Activated T-helper 2 cell treated with anti-CD3 and anti-CD28 coated beads, Interferon-gamma antibody, Interleukin-2, Interleukin-4, amounts not matched to agents 10 μg/mL and 5 μg/mL and 100 μg/mL, durations not matched to agents 14 hours and 24 hours and 36 hours (primary cell): ENCODE data around the gene ADIG. TPM values are rescaled to one million over a fixed set of nuclear protein-coding genes. Genes with fewer than 3 reads are reported as not detected.

Experiments used
- DNase-seq: peaks from one replicate; pipeline ENCODE4 v3.0.0; 2021; ENCODE audit warnings: low spot score
- H3K27ac Mint-ChIP-seq: one replicate; pipeline ENCODE4 v1.8.0; 2021; ENCODE audit warnings: mixed read lengths
- H3K27me3 Mint-ChIP-seq: one replicate; pipeline ENCODE4 v1.8.0; 2021; ENCODE audit warnings: low read depth, mixed read lengths
- H3K36me3 Mint-ChIP-seq: one replicate; pipeline ENCODE4 v1.8.0; 2021; ENCODE audit warnings: low read depth, mixed read lengths
- H3K4me1 Mint-ChIP-seq: one replicate; pipeline ENCODE4 v1.8.0; 2021; ENCODE audit warnings: low read depth, mixed read lengths
- H3K4me3 Mint-ChIP-seq: one replicate; pipeline ENCODE4 v1.8.0; 2021; ENCODE audit warnings: low read depth, mild to moderate bottlenecking, moderate library complexity, mixed read lengths
- H3K9me3 Mint-ChIP-seq: one replicate; pipeline ENCODE4 v1.8.0; 2021; ENCODE audit warnings: mixed read lengths
- intact Hi-C: fragments of 100-400 bp; cut with micrococcal nuclease; formaldehyde crosslinking; loops from one replicate; pipeline ENCODE4 v1.15.1; 2023
- total RNA-seq: library from RNA; stranded (reverse); gene quantifications from 2 replicates; pipeline ENCODE4 v1.2.3, GENCODE V29; 2022

The ADIG gene
- total RNA-seq = not detected in 2 replicates

DNA sequence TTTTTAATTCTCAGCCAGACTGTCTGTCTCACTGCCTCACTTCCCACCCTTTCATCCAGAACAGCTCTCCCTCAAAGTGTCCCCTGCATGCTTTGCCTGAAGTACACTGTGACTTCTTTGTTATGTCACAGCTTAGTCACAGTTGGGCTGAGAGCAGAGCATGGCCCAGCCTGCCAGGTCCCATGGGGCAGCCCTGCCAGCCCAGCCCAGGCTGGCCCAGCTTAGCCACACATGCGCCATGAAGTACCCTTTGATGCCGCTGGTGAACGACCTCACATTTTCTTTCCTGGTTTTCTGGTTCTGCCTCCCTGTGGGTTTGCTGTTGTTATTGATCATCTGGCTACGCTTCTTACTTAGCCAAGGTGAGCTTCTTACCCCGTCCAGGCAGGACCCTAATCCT lies at the start of gene ADIG:
Gene ADIG, plus strand, starts transcription at position 185 of the 400 bp plus-strand sequence. Its CDS starts 54 bp downstream, at position 239.
- Mint-ChIP-seq H3K4me3 (no peak within 1 kb of the TSS), H3K27me3 (no peaks in the 10 kb centered on the region), H3K4me1 (no peaks in the 10 kb centered on the region), H3K27ac (no peak within 1 kb of the TSS), H3K36me3 (peaks cover 6% of the 10 kb centered on the region), H3K9me3 (no peaks in the 10 kb centered on the region)
- DNase-seq = no peak
- intact Hi-C loops = no loop called here

DNA sequence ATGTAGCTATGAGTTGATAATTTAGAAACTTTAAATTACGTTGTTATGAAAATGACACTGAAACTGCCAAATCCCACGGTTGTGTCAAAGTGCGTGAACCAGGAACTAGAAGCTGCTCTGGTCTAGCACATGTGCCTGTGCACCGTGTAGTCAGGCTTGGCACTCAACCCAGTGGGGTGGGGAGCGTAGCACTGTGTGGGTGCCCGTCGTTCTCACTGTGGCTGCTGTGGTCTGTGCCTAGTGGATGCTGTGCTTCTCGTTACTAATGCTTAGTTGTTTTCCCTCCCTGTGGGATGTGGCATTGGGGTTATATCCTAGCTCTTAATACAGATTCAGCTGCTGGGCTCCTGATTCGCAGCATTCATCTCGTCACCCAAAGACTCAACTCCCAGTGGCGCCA lies 46.2 kb upstream of the ADIG start:
- no peaks in the 10 kb centered on the region for H3K9me3 Mint-ChIP-seq
- peak overlapping the region; percentile 28 for H3K27ac Mint-ChIP-seq
- peaks cover 21% of the 10 kb centered on the region for H3K4me1 Mint-ChIP-seq
- intact Hi-C loops = no loop called here
- no peak for DNase-seq
- H3K27me3 Mint-ChIP-seq = no peaks in the 10 kb centered on the region
- peaks cover 59% of the 10 kb centered on the region for H3K36me3 Mint-ChIP-seq
- H3K4me3 Mint-ChIP-seq = no peak overlapping the region

DNA sequence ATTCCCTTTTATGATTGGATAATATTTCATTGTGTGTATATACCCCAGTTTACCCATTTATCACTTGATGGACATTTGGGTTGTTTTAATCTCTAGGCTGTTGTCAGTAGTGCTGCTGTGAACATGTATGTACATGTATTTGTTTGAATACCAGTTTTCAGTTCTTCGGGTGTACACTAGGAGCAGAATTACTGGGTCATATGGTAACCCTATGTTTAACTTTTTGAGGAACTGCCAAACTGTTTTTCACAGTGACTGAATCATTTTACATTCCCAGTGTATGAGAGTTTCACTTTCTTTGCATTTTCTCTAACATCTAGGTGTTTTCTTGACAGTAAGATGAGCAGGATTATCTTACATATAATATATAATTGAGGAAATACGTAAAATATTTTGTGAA lies 44.7 kb upstream of the ADIG start:
- Mint-ChIP-seq H3K27me3 (no peaks in the 10 kb centered on the region), H3K4me1 (peaks cover 21% of the 10 kb centered on the region), H3K36me3 (peaks cover 67% of the 10 kb centered on the region), H3K4me3 (no peak overlapping the region), H3K9me3 (no peaks in the 10 kb centered on the region), H3K27ac (no peak overlapping the region)
- no peak for DNase-seq
- intact Hi-C loops = no loop called here

DNA sequence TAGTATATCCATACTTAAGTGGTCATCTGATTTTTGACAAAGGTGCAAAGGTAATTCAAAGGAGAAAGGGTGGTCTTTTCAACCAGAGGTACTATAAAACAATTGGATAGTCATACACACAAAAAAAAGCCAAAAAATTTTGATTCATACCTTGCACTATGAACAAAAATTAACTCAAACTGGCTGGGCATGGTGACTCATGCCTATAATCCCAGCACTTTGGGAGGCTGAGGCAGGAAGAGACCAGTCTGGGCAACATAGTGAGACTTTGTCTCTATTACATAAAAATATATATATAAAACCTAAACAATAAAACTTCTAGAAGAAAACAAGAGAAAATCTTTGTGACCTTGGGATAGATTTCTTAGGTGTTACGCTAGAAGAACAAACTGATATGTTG lies 43.8 kb upstream of the ADIG start:
- Mint-ChIP-seq H3K9me3 (no peaks in the 10 kb centered on the region), H3K27me3 (no peaks in the 10 kb centered on the region), H3K27ac (no peak overlapping the region), H3K36me3 (peaks cover 75% of the 10 kb centered on the region), H3K4me3 (no peak overlapping the region), H3K4me1 (peaks cover 21% of the 10 kb centered on the region)
- DNase-seq = no peak
- intact Hi-C loops = no loop called here

DNA sequence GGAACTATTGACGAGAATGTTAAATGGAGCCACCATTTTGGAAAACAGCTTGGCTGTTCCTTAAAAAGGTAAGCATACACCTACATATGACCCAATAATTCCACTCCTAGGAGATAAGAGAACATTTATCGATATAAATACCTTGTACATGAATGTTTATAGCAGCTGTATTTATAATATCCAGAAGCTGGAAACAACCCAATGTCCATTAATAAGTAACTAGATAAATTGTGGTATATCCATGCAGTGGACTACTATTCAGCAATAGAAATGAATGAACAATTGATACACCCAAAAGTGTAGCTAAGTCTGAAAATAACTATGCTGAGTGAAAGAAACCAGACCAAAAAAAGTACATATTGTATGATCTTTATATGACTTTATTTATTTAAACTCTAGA lies 42.2 kb upstream of the ADIG start:
- peaks cover 21% of the 10 kb centered on the region for H3K4me1 Mint-ChIP-seq
- peaks cover 74% of the 10 kb centered on the region for H3K36me3 Mint-ChIP-seq
- no peaks in the 10 kb centered on the region for H3K27me3 Mint-ChIP-seq
- DNase-seq = no peak
- no peak overlapping the region for H3K4me3 Mint-ChIP-seq
- H3K27ac Mint-ChIP-seq = no peak overlapping the region
- no peaks in the 10 kb centered on the region for H3K9me3 Mint-ChIP-seq
- intact Hi-C loops = no loop called here

DNA sequence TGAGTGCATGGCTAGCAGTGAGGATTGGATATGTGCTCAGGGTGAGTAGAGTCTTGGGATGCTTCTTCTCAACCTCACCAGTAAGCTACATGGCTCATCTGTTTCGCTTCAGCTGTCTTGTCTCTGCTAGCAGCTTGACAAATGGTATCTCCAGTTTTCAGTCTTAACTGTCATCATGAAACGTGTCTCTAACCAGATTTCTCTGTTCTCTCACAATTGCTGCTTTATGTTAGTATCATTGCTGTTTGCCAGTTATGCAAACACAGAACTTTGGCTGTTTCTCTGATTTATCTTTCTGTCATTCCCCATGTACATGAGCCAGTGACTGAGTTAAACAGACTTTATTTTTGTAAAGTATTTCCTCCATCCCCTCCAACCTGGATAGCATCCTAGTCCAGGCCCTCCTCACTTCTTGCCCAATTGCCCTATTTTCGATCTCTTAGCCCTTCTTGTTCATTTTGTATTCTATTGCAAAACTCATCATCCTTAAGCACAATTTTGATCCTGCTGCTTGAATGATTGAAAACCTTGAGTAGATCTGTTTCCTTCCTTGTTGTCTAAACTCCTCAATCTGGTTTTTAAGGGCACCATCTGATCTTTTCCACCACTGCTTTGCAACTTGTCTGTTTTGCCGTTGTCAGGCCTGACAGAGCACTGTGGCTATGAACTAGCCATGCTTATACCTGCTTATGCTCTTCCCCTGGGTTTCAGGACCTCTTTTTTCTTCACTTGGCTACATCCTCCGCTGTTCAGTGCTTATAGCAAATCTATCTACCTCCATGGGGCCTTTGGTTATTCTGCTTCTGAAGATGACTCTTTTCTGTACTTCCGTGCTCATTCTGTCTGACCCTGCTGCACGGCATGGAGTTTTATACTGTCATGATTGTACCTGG lies 37.7 kb upstream of the ADIG start:
- no peak overlapping the region for H3K4me3 Mint-ChIP-seq
- DNase-seq = no peak
- H3K27ac Mint-ChIP-seq = no peak overlapping the region
- intact Hi-C loops = no loop called here
- H3K36me3 Mint-ChIP-seq = peaks cover 68% of the 10 kb centered on the region
- H3K9me3 Mint-ChIP-seq = no peaks in the 10 kb centered on the region
- H3K4me1 Mint-ChIP-seq = no peaks in the 10 kb centered on the region
- H3K27me3 Mint-ChIP-seq = no peaks in the 10 kb centered on the region

DNA sequence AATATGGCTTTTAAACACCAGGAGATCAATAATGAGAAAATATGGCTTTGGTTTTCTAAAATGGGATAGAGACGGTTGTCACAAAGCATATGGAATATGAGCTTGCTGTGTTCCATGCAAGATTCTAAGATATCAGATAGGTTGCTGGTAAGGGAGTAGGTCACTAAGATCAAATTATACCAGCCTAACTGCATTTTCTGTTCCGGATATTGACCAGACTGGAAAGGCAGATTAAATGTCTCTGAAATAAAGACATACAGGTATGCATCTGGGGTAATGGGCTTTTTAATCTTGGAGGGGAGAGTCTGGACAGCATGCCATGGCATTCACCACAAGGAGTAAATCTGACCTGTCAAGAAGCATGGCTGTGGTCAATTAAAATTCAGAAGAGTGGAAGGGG lies 35.2 kb upstream of the ADIG start:
- Mint-ChIP-seq H3K36me3 (peaks cover 54% of the 10 kb centered on the region), H3K27ac (no peak overlapping the region), H3K4me3 (no peak overlapping the region), H3K4me1 (no peaks in the 10 kb centered on the region), H3K27me3 (no peaks in the 10 kb centered on the region), H3K9me3 (no peaks in the 10 kb centered on the region)
- DNase-seq = no peak
- intact Hi-C loops = no loop called here

DNA sequence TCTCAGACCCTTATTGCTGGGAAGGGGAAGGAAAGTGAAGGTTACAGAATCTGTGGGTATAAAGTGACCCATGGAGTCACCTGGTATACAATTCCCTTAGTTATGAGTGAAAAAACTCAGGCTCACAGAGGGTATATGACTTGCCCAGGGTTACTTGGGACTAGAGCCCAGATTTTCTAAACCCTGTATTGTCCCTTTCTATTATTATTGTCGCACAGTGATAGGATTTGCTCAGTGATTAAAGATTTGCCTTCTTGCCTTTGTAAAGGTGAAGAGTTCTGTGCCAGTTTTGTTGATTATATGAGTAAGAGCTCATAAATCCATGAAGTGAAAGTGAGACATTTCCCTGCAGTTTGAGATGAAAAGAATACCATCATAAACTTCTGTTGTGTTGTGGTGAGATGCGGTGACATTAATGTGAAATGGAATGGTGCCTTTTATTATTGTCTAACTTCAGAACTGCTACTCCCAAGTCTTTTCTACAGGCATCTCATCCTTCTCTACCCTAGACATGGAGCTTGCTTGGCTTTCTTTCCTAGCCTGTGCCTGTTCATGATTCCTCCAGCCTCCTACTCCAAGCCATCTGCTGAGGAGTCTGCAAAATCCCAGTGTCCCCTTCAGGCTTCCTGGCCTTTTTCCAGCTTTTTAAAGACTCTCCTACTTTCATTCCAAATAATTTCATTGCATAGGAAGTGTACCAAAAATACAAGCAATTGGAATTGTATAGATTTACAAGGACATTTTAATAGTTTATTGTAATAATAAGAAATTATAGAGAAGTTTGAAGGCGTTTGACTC lies 33.5 kb upstream of the ADIG start:
- Mint-ChIP-seq H3K36me3 (peaks cover 41% of the 10 kb centered on the region), H3K4me3 (no peak overlapping the region), H3K27me3 (no peaks in the 10 kb centered on the region), H3K9me3 (no peaks in the 10 kb centered on the region), H3K27ac (no peak overlapping the region), H3K4me1 (no peaks in the 10 kb centered on the region)
- intact Hi-C loops = no loop called here
- no peak for DNase-seq

DNA sequence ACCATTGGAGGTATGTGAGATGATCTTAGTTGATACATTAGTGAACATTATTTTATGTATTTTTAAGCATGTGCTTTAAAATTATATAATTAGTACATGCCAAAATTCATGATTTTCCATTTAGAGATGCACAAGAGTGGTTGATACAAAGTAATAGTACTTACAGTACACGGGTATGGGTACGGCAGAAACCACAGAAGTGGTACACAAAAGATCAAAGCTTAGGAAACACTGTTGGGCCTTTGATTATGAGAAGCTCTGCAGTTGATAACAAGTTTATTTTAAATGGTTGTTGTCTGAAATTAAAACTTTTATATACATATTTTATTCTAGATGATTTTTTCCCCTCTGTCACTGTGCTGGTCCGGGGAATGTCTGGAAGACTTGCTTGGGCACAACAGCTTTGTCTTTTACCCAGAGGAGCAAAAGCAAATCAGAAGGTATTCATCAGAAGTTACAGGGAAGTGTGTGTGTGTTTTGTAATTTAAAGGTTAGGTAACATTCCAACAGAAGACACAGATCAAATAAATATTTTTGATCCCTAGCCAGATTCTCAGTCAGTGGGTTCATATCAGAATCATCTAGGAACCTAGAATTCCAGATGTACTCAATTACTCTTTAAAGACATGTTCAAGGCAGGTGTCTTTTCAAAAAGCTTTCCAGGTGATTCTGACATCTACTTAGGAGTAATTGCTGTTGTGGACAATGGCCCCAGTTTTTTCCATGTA lies 32.5 kb upstream of the ADIG start:
- H3K36me3 Mint-ChIP-seq = peaks cover 36% of the 10 kb centered on the region
- H3K27me3 Mint-ChIP-seq = no peaks in the 10 kb centered on the region
- no peaks in the 10 kb centered on the region for H3K4me1 Mint-ChIP-seq
- no peaks in the 10 kb centered on the region for H3K9me3 Mint-ChIP-seq
- DNase-seq = no peak
- H3K4me3 Mint-ChIP-seq = no peak overlapping the region
- no peak overlapping the region for H3K27ac Mint-ChIP-seq
- intact Hi-C loops = no loop called here

DNA sequence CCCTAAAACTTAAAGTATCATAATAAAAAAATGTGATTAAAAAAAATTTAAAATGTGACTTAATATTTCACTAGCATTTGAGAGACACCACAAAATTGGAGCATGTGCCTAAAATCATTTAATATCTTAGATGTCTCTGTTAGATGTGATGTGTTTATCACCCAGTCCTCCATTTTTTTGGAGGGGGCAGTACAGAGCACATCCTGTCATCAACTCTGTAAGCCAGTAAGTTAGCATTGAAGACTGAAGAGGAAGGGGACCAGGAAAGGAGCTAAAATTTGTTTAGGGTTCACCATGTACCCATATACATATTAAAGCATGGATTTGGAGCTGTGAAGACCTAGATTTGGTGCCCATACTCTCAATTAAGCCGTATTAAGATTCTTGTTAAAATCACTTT lies 30.7 kb upstream of the ADIG start:
- Mint-ChIP-seq H3K36me3 (peaks cover 40% of the 10 kb centered on the region), H3K27ac (no peak overlapping the region), H3K4me1 (no peaks in the 10 kb centered on the region), H3K27me3 (no peaks in the 10 kb centered on the region), H3K9me3 (no peaks in the 10 kb centered on the region), H3K4me3 (no peak overlapping the region)
- intact Hi-C loops = no loop called here
- no peak for DNase-seq

DNA sequence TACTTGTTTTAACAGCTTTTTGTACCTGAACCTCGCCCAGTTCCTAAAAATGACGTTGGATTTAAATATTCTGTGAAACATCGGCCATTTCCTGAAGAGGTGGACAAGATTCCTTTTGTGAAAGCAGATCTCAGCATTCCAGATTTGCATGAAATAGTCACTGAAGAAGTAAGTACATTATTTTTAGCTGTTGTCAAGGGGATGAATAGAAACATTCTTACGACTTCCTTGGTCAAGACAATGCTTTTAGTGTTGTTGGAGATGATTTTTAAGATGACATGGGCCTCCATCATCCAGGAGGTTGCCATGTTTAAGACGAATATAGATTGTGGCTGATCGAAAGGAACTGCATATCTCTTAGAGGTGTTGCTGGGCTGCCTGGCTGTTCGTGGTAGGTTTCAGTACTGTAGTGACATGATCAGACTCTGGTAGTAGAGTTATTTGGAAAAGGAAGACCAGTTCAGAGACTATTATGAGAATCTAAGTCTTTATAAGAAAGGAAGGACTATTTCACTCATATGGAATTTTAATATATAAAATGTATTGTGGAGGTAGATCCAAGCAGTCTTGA lies 29.9 kb upstream of the ADIG start:
- Mint-ChIP-seq H3K27me3 (no peaks in the 10 kb centered on the region), H3K4me3 (no peak overlapping the region), H3K4me1 (no peaks in the 10 kb centered on the region), H3K27ac (no peak overlapping the region), H3K9me3 (no peaks in the 10 kb centered on the region), H3K36me3 (peaks cover 34% of the 10 kb centered on the region)
- intact Hi-C loops = no loop called here
- DNase-seq = no peak

DNA sequence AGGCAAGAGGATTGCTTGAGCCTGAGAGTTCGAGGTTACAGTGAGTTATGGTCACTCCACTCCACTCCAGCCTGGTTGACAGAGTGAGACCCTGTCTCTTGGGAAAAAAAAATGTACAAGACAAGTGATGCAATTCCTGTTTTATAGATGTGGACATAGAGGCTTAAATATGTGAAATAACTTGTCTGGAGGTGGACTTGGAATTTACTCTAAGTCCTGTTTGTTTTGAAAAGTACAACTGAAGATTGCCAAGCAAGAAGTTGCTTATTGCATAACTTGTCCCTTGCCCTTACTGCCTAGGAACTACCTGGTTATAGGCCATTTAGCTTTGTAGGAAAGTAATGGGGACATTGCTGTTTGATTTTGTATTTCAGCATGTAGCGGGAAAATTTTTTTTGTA lies 26.0 kb upstream of the ADIG start:
- intact Hi-C loops = no loop called here
- no peaks in the 10 kb centered on the region for H3K9me3 Mint-ChIP-seq
- H3K4me3 Mint-ChIP-seq = no peak overlapping the region
- DNase-seq = no peak
- peaks cover 31% of the 10 kb centered on the region for H3K36me3 Mint-ChIP-seq
- H3K27ac Mint-ChIP-seq = no peak overlapping the region
- H3K4me1 Mint-ChIP-seq = no peaks in the 10 kb centered on the region
- H3K27me3 Mint-ChIP-seq = no peaks in the 10 kb centered on the region
